GM18909 (cell line): ENCODE measurements around the gene COQ9.

Experiments
- ATAC-seq: cut with Tn5 transposase; IDR thresholded peaks from one replicate; pipeline ENCODE4 v1.9.1; 2021; ENCODE audit warnings: mild to moderate bottlenecking; ENCODE audit not compliant: unreplicated experiment, poor library complexity

COQ9 gene

GRCh38 chr16:57471209-57471608 is 23.9 kb downstream of the COQ9 start:
- no peak for ATAC-seq

DNA sequence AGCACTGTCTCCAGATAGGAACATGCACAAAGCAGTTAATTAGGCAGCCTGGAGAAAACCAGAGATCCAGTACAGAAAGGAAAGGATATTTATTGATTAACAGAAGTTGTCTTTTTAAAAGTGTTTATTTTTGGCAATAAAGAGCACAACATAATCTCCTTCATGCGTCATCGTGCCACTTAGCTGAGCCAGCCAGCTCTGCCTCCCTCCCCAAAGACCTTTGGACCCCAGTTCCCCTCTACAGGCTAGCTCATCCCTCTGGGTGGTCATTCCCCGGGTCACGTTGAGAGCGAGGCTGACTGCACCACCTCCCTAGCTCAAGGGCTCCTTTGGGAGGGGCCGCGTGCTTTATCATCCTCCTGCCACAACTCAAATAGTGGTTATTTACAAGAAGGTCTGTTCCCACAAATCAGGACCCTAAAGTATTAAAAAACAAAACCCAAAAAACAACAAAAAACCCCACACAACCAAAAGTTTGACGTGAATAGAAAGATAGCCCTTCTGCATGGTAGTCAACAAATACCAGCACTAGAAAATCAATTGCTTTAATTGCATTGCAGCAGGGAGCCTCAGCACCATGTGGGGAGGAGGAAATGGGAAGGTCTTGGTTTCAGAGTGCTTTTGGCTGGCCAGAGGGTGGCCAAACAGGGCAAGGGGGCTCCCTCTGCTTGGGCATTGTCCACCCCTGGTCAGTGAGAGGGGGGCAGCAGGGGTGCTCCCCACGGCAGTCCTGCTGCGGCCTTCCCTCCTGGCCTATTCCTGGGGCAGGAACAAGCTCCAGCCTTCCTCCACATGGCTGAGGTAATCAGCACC is 24.8 kb downstream of the COQ9 start:
- ATAC-seq, result no peak

GRCh38 chr16:57472665-57473060 is 25.4 kb downstream of the COQ9 start:
- no peak for ATAC-seq

GRCh38 chr16:57473176-57473840 is 26.0 kb downstream of the COQ9 start:
- no peak for ATAC-seq

- ATAC-seq, result no peak
These were observed 26.6 kb downstream of the COQ9 start for GRCh38 chr16:57473906-57474305.

- ATAC-seq, result no peak
These were observed 27.7 kb downstream of the COQ9 start for GRCh38 chr16:57474671-57475661.

DNA sequence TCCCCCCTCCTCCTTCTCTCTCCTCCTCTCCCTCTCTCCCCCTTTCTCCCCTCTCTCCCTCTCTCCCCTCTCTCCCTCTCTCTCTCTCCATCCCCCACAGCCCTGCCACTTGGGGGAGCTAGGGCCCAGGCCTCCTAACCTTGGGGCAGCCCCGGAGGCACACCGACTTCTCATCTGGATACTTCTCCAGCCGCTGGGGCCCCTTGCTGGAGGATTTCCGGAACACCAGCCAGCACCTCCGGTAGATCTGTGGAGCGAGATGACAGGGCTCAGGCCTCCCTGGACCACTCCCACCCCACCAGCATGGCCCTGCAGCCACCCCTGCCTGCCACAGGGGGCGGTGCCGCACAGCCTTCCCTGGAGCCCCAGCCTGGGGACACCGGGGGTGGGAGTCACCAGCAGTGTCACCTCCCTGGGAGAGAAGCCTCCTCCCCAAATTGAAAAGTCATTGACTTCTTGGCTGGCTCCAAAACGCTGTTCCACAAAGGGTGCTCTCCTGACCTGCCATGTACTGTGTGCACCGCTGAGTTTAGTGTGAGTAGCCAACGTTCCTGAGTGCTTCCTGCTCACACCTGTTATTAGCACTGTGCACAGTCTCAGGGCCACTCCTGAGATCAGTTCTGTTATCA is 28.5 kb downstream of the COQ9 start:
- peak; percentile 91 for ATAC-seq

DNA sequence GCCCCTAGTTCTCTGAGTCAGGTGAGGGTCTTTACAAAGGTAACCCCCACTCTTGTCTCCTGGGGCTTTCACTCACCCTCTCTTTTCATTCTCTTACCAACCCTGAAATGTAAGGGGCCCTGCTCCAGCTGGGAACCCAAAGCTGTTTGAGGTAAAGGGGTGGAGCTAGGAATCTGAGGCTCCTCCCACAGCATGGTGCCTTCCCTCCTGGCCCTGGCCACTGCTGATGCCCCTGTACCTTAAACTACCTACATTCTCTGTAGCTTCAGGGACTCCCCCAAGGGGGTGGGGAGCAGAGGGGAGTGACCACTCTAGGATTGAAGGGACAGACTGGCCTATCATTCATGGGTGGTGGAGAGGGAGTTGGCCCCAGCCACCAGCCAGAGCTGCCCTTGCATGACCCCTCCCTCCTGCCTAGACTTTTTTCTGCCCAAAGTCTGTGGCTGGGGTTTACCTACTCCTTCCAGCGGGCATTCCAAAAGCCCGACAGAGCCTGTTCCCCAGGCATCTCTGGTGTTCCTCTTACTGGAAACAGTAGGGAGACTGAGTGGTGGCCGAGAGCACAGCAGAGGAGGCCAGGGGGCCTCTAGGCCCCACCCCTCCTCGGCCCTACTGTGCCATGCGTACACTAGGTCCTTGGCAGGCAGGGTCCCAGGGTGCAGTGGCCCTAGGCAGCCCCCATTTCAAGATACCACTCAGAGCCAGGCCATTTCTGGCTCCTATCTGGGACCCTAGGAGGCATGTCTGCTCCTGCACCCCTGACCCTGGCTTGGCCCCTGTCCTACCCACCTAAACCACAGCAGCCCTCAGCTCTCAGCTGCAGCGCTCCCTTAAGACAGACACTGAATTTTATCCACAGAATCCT is 29.5 kb downstream of the COQ9 start:
- no peak for ATAC-seq

- no peak for ATAC-seq
These were observed 30.4 kb downstream of the COQ9 start for GRCh38 chr16:57477531-57478202.

DNA sequence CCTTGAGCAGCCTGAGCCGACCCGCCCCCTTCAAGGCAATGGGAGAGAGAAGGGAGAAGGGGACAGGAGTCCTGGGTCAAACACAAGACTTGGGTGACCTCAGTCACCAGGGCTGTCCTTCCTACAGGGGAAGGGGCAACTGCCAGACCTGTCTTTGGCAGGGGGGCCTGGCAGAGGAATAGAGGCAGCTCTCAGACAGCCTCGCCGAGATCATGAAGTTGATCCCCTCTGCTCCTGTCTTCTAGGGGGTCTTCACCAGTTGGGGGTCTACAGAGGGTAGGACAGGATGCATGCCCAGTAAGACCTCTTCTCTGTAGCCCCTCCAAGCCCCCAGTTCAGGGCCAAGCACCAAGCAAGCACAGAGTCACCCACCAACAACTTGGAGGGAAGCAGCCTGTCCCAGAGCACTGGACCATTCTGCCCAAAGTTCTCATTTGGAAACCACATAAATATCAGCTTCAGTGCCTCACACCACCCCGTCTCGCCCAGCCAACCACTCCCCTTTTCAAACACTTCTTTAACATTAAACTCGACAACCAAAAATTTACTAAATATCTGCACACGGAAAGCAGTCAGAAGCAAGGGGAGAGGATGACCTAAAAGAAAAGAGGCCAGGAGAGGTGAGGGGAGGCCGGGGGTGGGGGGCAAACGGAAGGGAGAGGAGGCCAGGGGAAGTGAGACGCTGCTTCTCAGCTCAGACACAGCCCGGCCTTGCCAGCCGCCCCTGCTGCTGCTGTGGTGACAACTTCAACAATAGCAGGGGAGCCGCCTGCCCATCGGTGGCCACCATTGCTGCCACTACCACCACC is 31.3 kb downstream of the COQ9 start:
- ATAC-seq, result no peak

DNA sequence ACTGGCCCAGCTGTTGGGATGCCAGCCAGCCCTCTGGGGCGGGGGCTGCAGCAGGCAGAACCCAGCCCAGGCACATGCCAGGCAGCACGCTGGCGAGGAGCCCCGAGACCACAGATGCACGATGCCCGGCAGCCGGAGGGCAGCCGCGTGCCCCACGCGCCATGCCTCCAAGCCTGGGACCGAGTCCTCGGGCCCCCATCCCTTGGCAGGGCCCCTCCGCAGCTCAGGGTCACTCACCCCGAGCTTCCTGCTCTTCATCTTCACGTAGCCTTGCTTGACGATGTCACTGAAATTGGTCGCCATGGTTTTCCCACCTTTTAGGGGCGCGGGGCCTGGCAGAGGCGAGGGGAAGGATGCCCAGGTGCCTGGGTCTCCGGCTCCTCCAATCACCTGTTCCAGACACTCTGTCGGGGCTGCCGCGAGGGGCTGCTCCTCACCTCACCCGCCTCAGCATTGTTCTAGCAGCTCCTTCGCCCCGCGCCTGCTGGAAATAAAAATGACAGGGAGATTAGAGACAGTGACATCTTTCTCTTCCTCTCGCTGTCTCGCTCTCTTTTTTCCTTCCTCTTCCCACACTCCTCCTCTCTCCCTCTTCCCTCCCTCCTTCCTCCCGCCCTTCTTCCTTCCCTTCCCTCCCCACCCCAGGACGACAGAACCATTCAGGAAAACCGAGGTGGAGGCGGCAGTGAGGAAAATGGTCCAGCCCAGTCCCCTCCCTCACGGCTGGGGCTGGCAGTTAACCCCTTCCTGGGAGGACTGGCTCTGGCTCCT is 32.1 kb downstream of the COQ9 start:
- no peak for ATAC-seq

DNA sequence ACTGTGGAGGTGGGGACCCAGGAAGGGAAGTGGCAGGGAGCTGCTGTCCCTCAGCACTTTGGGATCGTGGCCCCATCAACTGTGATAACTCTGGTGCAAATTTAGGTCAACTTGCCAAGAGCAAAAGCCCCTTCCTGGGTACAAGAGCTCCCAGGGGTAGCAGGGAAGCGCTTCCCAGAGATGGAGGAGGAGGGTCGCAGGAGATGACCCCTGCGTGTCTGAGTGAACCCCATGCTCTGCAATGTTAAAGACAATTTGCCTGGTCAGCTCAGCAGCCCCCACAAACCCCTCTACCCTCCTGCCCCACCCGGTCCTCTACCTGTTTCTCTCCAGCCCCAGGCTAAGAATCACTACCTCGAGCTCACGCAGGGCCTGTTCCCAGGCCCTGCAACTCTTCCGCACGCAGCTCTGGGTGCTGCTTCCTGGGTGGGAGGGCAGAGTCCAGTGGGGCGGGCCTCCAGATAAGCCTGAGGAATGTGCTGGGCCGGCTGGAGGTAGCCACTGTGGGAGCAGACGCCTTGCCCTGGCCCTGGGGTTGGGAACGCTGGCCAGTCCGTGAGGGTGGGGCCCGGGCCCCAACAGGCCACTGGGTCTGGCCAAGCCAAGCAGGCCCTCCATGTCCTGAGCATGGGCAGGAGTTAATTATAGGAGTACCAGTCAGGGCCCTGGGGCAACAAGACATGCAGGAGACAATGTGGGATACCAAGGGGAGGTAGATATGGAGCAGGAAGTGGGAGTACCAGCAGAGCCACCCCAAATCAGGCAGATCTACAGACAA is 32.9 kb downstream of the COQ9 start:
- ATAC-seq, result no peak

GRCh38 chr16:57480754-57481230 is 33.5 kb downstream of the COQ9 start:
- no peak for ATAC-seq

DNA sequence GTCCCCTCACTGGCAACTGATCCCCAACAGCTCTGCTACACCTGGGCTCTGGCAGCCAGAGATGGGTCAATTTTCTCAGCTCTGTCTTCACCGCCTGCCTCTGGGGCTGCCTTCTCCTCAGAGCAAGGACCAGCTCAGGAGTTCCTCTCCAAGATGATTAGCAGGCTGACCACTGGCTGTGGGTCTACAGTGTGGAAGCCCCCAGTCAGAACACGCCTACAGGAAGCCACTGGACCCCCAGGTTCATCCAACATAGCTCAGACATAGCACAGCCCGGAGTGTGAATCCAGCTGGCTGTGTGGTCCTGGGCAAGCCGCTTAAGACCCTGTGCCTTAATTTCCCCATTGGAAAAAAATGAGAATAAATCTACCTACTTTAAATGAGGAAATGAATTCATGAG is 34.1 kb downstream of the COQ9 start:
- ATAC-seq, result no peak

DNA sequence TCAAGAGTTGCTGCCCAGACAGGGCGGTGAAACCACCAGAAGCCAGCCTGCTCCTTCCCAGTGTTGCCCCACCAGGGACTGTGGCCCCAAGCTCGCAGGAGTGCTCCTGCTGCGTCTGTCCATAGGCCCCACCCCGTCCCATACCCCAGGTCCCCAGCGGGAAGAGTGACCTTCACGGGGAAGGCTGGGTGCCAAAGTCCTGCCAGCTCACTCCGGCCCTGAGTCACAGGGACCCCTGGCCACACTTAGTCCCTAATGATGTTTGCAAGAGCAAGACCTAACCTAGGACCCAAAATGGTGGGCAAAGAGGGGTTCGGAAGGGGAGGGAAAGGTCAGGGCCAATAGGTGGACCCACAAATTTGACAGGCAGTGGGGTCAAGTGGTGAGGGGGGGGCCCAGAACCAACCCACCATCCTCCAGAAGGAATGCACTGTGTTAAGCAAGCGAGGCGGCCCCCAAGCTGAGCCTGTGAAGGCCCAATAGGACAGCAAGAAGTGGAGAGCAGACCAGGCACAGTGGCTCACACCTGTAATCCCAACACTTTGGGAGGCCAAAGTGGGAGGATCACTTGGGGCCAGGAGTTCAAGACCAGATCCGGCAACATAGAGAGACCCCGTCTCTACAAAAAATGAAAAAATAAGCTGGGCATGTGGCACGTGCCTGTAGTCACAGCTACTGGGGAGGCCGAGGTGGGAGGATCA is 35.7 kb downstream of the COQ9 start:
- no peak for ATAC-seq
